ENCODE results near the gene BACH2. TPM values are rescaled to one million over a fixed set of nuclear protein-coding genes. Genes with fewer than 3 reads are reported as not detected.
"Not testable (repeated sequence)": the region's sequence is repeated elsewhere in the genome, so short reads cannot be mapped to it uniquely, and the experiment has no call there.

The BACH2 gene
- total and polyA plus RNA-seq, 7 donors: under 0.01 to 5.6 (median 1.4) TPM

DNA sequence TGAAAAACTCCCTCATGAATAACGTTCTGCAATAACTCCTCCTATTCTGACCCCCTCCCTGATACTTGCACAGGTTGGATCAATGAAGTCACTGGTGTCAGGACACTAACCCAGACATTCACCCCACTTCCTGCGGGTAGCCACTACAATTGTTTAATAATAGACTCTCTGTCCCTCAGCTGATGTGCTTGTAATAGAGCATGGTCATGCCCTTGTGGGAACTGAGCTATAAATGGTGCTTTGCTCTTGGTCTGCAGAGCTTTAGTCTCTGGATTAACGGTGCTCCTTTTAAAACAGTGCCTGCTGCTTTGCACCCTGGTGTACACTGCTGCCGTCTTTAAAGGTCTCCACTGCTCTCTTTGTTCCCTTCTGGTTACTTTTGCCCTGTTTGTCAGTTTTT, 127.3 kb downstream of the BACH2 start:
- TF ChIP-seq, protein P1, sequence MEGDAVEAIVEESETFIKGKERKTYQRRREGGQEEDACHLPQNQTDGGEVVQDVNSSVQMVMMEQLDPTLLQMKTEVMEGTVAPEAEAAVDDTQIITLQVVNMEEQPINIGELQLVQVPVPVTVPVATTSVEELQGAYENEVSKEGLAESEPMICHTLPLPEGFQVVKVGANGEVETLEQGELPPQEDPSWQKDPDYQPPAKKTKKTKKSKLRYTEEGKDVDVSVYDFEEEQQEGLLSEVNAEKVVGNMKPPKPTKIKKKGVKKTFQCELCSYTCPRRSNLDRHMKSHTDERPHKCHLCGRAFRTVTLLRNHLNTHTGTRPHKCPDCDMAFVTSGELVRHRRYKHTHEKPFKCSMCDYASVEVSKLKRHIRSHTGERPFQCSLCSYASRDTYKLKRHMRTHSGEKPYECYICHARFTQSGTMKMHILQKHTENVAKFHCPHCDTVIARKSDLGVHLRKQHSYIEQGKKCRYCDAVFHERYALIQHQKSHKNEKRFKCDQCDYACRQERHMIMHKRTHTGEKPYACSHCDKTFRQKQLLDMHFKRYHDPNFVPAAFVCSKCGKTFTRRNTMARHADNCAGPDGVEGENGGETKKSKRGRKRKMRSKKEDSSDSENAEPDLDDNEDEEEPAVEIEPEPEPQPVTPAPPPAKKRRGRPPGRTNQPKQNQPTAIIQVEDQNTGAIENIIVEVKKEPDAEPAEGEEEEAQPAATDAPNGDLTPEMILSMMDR (IDR thresholded peaks at IDR 0.05): no peak
- TF ChIP-seq EP300 (IDR thresholded peaks at IDR 0.05): no peak
- TF ChIP-seq POLR2A (IDR thresholded peaks at IDR 0.05): no peak
- no peak for TF ChIP-seq POLR2AphosphoS5 (IDR thresholded peaks at IDR 0.05)
- Histone ChIP-seq H3K4me3 (no peak overlapping the region), H3K4me1 (peaks cover 0 to 19% (median 13%) of the 10 kb centered on the region in 4 donors), H3K27me3 (no peaks in the 10 kb centered on the region), H3K27ac (peak overlapping the region in 1 of 4 donors; percentile 4), H3K9me3 (no peaks in the 10 kb centered on the region), H3K36me3 (no peaks in the 10 kb centered on the region)
- DNase-seq: no peak
- intact Hi-C loops (cut with DNase I): no loop called here
- WGBS, 2 donors: 59 to 71% methylated on average over 4 of the region's 4 CpGs

DNA sequence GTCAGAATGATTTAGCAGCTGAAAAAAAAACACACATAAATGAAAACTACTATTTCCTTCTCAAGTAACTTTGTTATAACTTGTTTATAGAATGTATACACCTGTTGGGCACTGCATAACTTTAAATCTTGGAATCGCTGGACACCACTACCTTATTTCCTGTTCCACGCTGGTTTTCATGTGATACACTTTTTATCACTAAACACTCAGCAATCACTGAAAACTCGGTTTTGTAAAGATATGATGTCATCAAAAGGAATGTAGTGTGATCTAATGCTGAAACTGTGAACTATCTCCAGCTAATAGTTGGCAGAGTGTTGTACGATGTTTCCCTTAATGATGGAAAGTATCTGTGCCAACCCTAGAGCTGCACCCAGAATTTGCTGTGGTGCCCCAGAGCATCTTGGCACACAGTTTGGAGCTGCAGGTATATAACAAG, 127.9 kb downstream of the BACH2 start:
- 58 to 62% methylated on average over 4 of the region's 4 CpGs for WGBS, 2 donors
- Histone ChIP-seq H3K36me3 (no peaks in the 10 kb centered on the region), H3K27ac (peak overlapping the region in 1 of 4 donors; percentile 4), H3K9me3 (no peaks in the 10 kb centered on the region), H3K4me1 (peaks cover 0 to 19% (median 13%) of the 10 kb centered on the region in 4 donors), H3K4me3 (no peak overlapping the region), H3K27me3 (no peaks in the 10 kb centered on the region)
- TF ChIP-seq POLR2A (IDR thresholded peaks at IDR 0.05) (no peak), POLR2AphosphoS5 (IDR thresholded peaks at IDR 0.05) (no peak)
- TF ChIP-seq, protein P1 (IDR thresholded peaks at IDR 0.05): no peak
- intact Hi-C loops (cut with DNase I): no loop called here
- DNase-seq: no peak

DNA sequence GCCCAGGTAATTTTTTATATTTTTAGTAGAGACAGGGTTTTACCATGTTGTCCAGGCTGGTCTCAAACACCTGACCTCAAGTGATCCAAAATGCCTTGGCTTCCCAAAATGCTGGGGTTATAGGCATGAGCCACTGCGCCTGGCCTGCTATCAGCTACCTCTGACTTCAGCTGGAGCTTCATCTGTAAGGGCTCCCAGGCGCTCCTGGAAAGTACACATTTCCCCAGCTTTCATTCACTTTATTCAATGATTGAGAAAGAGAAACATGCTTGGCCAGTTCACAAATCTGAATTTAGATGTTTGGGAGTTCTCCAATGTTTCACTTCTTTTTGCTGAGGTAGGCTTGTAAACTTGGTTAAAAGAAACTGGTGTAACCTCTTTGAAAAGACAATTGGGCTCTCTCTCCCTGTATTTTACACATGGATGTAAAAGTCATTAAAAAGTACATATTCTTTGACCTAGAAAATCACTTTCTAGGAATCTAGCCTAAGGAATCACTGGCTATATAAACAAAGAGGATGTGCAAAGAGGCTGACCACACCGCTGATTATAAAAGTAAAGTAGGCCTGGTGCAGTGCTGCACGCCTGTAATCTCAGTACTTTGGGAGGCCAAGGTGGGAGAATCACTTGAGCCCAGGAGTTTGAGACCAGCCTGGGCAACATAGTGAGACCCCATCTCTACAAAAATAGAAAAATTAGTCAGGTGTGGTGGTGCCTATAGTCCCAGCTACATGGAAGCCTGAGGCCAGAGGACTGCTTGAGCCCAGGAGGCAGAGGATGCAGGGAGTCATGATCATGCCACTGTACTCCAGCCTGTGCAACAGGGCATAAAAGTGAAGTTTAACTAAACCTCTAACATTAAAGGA, 128.9 kb downstream of the BACH2 start:
- no peaks in the 10 kb centered on the region for H3K9me3 ChIP-seq
- peaks cover 0 to 19% (median 13%) of the 10 kb centered on the region in 4 donors for H3K4me1 ChIP-seq
- H3K36me3 ChIP-seq: no peaks in the 10 kb centered on the region
- intact Hi-C loops (cut with DNase I): no loop called here
- no peak for DNase-seq
- TF ChIP-seq EP300 (IDR thresholded peaks at IDR 0.05): no peak
- no peak for TF ChIP-seq POLR2A (IDR thresholded peaks at IDR 0.05)
- no peak for TF ChIP-seq POLR2AphosphoS5 (IDR thresholded peaks at IDR 0.05)
- H3K27ac ChIP-seq: no peak overlapping the region
- 91 to 93% methylated on average over 4 of the region's 4 CpGs for WGBS, 2 donors
- no peaks in the 10 kb centered on the region for H3K27me3 ChIP-seq
- H3K4me3 ChIP-seq: no peak overlapping the region

DNA sequence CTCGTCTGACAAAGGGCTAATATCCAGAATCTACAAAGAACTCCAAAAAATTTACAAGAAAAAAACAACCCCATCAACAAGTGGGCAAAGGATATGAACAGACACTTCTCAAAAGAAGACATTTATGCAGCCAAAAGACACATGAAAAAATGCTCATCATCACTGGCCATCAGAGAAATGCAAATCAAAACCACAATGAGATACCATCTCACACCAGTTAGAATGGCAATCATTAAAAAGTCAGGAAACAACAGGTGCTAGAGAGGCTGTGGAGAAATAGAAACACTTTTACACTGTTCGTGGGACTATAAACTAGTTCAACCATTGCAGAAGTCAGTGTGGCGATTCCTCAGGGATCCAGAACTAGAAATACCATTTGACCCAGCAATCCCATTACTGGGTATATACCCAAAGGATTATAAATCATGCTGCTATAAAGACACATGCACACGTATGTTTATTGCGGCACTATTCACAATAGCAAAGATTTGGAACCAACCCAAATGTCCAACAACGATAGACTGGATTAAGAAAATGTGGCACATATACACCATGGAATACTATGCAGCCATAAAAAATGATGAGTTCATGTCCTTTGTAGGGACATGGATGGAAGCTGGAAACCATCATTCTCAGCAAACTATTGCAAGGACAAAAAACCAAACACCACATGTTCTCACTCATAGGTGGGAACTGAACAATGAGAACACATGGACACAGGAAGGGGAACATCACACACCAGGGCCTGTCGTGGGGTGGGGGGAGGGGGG, 130.3 kb downstream of the BACH2 start:
- H3K9me3 ChIP-seq; DNase-seq; H3K4me3 ChIP-seq; intact Hi-C loops (cut with DNase I); H3K27ac ChIP-seq; H3K27me3 ChIP-seq; H3K36me3 ChIP-seq: not testable (repeated sequence)
- peaks cover 0 to 19% (median 13%) of the 10 kb centered on the region in 4 donors for H3K4me1 ChIP-seq
- WGBS, 2 donors: 80 to 92% methylated on average over 6 to 7 of the region's 7 CpGs

DNA sequence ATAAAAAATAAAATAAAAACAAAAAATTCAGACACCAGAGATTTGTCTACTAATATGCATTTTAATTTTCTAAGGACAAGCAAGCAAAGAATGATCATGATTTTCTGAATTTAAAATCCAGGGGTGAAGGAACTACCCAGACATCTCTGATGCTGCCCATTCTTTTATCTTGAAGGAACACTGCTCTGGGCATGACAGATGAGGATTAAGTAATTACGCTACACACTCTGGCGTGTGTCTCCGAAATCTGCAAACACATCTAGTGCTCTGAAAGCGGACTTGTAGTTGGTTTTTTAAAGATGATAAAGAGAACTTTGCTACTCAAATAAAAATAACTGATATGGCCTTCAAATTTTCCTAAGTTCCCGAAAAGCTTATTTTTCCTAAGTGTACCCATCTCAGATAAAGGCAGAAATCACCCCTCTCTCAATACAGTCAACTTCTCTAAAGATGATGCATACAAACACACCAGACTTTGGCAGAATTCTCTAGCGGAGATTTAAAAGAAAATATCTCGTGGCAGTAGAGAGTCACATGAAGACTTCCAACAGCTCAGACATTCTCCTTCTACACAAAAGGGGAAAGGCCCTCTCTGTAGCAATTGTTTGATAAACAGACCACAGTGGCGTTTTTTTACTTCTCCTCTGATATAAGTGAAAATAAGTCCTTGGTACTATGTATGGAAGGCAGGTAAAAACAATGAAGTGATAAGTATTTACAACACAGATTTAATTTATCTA, 133.8 kb downstream of the BACH2 start:
- no peaks in the 10 kb centered on the region for H3K36me3 ChIP-seq
- H3K27ac ChIP-seq: no peak overlapping the region
- DNase-seq: no peak
- intact Hi-C loops (cut with DNase I): no loop called here
- peaks cover 0 to 11% (median 5%) of the 10 kb centered on the region in 4 donors for H3K4me1 ChIP-seq
- no peaks in the 10 kb centered on the region for H3K9me3 ChIP-seq
- no peak overlapping the region for H3K4me3 ChIP-seq
- TF ChIP-seq, protein P1 (IDR thresholded peaks at IDR 0.05): no peak
- no peak for TF ChIP-seq POLR2A (IDR thresholded peaks at IDR 0.05)
- no peak for TF ChIP-seq EP300 (IDR thresholded peaks at IDR 0.05)
- no peak for TF ChIP-seq POLR2AphosphoS5 (IDR thresholded peaks at IDR 0.05)
- H3K27me3 ChIP-seq: no peaks in the 10 kb centered on the region
- WGBS, 2 donors: 84 to 90% methylated on average over 8 of the region's 8 CpGs
